Neutrophil (primary cell): ENCODE data around the gene GJC2.
A peak's percentile ranks its signal among the peaks of the same experiment; 100 is the strongest.

Source experiments
- H3K27ac ChIP-seq: fragments of 200-600 bp; sonication (generic); 2 replicates; pipeline ENCODE4 v1.5.1; 2016; ENCODE audit warnings: mild to moderate bottlenecking, moderate library complexity
- H3K27me3 ChIP-seq: fragments of 200-600 bp; sonication (generic); 2 replicates; pipeline ENCODE4 v1.6.0; 2016; ENCODE audit warnings: mild to moderate bottlenecking
- H3K36me3 ChIP-seq: fragments of 200-600 bp; sonication (generic); 2 replicates; pipeline ENCODE4 v1.5.1; 2017
- H3K4me1 ChIP-seq, 2 experiments: fragments of 200-600 bp in 1 of 2; sonication (generic) in 1 of 2; 1 replicate in 1 of 2; 2 replicates in 1 of 2; pipeline versions ENCODE4 v1.5.1 to v1.6.1; 2013 to 2016; ENCODE audit warnings: low read depth in 1 of 2, low read length in 1 of 2, mild to moderate bottlenecking in 1 of 2, moderate library complexity in 1 of 2; ENCODE audit not compliant: control insufficient read depth in 1 of 2, insufficient read depth in 1 of 2
- H3K4me3 ChIP-seq, 2 experiments: fragments of 200-600 bp in 1 of 2; sonication (generic) in 1 of 2; 1 replicate in 1 of 2; 2 replicates in 1 of 2; pipeline ENCODE4 v1.5.1; 2013 to 2016; ENCODE audit warnings: low read depth in 1 of 2, low read length in 1 of 2, mild to moderate bottlenecking in 1 of 2, moderate library complexity in 1 of 2
- H3K9me3 ChIP-seq: fragments of 200-600 bp; sonication (generic); 2 replicates; pipeline ENCODE4 v1.5.1; 2016
- TF ChIP-seq, protein P1 (sequence below): fragments of 200-600 bp; sonication (generic); IDR thresholded peaks from 2 replicates; pipeline ENCODE4 v1.5.1; 2016; ENCODE audit warnings: antibody characterized with exemption

Gene GJC2

DNA sequence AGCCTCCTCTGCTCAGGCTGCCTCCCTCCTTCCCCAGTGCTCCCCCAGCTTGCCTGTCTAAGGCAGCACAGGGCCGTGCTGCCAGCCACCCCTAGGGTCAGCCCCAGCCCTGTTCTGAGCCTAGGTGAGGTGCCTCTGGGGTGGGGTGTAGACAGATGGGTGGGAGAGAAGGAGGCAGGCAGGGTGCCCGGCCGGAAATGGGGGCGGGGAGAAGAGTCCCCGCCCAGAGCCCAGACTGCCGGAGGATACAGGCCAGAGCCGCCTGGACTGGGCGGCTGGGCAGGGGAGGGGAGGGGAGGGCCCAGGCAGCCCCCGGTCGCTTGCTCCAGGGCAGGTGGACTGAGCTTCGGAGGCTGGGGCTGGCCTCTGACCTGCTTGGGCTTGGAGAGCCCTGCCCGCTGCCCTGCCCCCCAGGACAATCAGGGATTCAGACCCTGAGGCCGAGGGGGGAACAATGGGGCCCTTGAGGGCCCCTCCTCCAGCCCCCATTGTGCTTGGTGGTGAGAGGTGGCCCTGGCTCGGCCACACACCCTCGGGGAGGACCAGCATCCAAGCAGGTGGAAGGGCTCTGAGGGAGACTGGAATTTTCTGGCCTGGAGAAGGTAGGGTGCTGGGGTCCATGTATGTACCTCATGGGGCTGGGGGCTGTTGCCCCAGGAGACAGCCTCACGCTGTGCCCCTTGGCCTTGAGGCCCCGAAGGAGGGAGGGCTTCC is at the start of gene GJC2:
Gene GJC2 (plus strand): TSS at position 525 of the 714 bp plus-strand sequence. CDS start 7,829 bp downstream, outside the sequence.
- H3K27ac ChIP-seq = no peak within 1 kb of the TSS
- H3K9me3 ChIP-seq = no peaks in the 10 kb centered on the region
- peaks cover 52% of the 10 kb centered on the region for H3K36me3 ChIP-seq
- no peak within 1 kb of the TSS for H3K4me3 ChIP-seq
- H3K4me1 ChIP-seq = no peaks in the 10 kb centered on the region
- H3K27me3 ChIP-seq = no peaks in the 10 kb centered on the region
- TF ChIP-seq, protein P1, sequence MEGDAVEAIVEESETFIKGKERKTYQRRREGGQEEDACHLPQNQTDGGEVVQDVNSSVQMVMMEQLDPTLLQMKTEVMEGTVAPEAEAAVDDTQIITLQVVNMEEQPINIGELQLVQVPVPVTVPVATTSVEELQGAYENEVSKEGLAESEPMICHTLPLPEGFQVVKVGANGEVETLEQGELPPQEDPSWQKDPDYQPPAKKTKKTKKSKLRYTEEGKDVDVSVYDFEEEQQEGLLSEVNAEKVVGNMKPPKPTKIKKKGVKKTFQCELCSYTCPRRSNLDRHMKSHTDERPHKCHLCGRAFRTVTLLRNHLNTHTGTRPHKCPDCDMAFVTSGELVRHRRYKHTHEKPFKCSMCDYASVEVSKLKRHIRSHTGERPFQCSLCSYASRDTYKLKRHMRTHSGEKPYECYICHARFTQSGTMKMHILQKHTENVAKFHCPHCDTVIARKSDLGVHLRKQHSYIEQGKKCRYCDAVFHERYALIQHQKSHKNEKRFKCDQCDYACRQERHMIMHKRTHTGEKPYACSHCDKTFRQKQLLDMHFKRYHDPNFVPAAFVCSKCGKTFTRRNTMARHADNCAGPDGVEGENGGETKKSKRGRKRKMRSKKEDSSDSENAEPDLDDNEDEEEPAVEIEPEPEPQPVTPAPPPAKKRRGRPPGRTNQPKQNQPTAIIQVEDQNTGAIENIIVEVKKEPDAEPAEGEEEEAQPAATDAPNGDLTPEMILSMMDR = no peak

DNA sequence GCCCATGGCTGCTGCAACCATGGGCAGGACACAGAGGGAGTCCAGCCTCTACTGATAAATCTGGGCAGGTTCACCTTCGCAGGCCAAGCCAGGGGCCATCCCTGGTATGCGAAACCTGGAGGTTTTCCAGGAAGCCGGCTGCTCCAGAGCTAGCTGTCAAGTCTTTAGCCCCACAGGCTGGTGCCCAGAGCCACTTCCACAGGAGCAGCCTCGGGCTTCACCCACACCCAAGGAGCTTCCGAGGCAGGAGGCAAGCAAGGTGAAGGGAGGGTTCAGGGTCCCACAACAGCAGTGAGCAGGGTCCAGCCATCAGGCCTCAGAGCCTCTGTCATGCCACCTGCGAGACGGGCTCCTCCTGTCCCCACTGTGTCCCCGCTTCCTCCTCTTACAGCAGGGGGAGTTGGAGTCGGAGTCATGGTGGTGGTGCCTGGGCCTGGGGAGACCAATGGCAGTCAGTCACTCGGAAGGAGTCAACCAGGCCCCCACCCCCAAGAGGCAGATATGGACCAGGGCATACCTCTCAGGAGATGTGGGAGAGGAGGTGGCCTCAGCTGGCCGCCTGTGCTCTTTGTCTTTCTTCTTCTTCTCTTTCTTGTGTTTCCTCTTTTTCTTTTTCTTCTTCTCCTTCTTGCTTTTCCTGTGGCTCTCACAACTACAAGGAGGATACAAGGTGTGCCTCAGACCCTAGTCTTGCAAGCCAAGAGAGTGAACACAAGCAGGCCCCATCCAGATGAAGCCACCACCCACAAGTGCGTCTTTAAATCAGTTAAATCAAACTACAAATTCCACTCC is 48.7 kb upstream of the GJC2 start:
- Histone ChIP-seq H3K36me3 (peaks cover 41% of the 10 kb centered on the region), H3K4me1 (peaks cover 29 to 35% of the 10 kb centered on the region in 2 experiments), H3K27ac (peak overlapping the region; percentile 93), H3K27me3 (no peaks in the 10 kb centered on the region), H3K9me3 (no peaks in the 10 kb centered on the region), H3K4me3 (peak overlapping the region; percentile 92 to 97)
- TF ChIP-seq, protein P1 = no peak

DNA sequence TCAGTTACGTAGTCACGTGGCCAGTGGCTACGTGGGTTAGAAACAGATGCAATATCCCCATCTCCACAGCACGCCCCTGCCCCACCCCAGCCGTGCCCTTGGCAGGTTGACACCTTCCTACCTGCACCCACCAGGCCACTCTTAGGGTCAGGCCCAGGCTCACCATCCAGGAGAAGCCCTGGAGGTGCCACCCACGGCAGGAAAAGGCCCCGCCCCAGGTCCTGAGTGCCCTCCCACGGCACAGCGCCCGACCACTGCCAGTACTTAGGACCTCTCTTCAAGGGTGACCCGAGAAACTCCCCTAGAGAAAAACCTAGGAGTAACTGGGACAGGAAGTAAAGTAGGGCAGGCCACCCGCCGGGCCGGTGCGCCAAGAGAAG is 48.1 kb upstream of the GJC2 start:
- H3K27ac ChIP-seq = peak overlapping the region; percentile 93

DNA sequence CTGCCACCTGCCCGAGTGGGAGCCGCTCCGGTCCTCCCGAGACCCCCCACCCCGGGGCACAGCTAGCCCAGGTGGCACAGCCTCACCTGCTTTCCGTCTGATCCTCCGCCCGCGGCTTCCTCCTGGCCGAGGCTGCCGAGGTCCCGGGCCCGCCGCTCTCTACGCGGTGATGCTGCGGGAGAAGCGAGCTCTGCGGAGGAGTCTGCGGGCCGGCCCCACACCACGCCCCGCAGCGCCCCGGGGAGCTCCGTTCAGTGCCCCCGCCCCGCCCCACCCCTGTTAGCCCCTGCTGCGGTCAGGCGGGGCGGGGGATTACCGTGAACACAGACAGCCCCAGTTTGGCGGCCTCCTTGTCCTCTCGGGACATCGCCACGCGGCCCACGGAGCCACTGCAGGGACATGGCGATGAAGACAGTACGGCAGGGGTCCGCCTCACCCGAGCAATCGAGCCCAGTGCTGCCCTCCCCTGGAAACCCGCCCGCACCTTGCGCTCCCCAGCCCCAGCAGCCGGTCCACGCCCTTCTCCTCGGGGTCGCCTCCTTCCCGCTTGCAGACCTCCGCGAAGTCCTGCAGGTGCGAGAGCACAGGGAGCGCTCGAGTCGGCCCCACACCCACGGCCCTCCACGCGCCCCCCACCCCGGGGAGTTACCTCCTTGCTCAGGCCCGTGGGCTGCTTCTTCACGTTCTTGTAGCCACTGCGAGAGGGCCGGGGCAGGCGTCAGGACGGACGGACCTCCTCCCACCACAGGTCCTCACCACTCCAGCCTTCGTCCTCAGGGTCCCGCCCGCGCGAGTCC is 47.5 kb upstream of the GJC2 start:
- H3K27ac ChIP-seq = peak overlapping the region; percentile 93
- peaks cover 29 to 35% of the 10 kb centered on the region in 2 experiments for H3K4me1 ChIP-seq

More for the DNA sequence above, 48.1 kb upstream of the GJC2 start:
- Histone ChIP-seq H3K27me3 (no peaks in the 10 kb centered on the region), H3K4me3 (peak overlapping the region; percentile 92 to 97), H3K36me3 (peaks cover 47% of the 10 kb centered on the region), H3K4me1 (peaks cover 29 to 35% of the 10 kb centered on the region in 2 experiments), H3K9me3 (no peaks in the 10 kb centered on the region)
- TF ChIP-seq, protein P1 = no peak

More for the DNA sequence above, 47.5 kb upstream of the GJC2 start:
- Histone ChIP-seq H3K9me3 (no peaks in the 10 kb centered on the region), H3K36me3 (peaks cover 46% of the 10 kb centered on the region), H3K27me3 (no peaks in the 10 kb centered on the region), H3K4me3 (peak overlapping the region; percentile 92 to 97)
- TF ChIP-seq, protein P1 = peak; percentile 5
